AG09309 (cell line): ENCODE measurements around the gene SMYD1.

Experiments used
- DNase-seq: peaks from one replicate; pipeline ENCODE4 v3.0.0-alpha.2; 2010; ENCODE audit warnings: low read depth
- H3K4me3 ChIP-seq: 2 replicates; pipeline ENCODE4 v1.5.1; 2011; ENCODE audit warnings: mild to moderate bottlenecking, low read depth, low read length, moderate library complexity; ENCODE audit not compliant: control insufficient read depth
- TF ChIP-seq, protein P1 (sequence below): IDR thresholded peaks from 2 replicates; pipeline ENCODE4 v1.5.1; 2011; ENCODE audit warnings: mild to moderate bottlenecking, low read depth, low read length, inconsistent platforms; ENCODE audit not compliant: insufficient read depth, control insufficient read depth; ENCODE audit errors: missing control alignments

The SMYD1 gene

DNA sequence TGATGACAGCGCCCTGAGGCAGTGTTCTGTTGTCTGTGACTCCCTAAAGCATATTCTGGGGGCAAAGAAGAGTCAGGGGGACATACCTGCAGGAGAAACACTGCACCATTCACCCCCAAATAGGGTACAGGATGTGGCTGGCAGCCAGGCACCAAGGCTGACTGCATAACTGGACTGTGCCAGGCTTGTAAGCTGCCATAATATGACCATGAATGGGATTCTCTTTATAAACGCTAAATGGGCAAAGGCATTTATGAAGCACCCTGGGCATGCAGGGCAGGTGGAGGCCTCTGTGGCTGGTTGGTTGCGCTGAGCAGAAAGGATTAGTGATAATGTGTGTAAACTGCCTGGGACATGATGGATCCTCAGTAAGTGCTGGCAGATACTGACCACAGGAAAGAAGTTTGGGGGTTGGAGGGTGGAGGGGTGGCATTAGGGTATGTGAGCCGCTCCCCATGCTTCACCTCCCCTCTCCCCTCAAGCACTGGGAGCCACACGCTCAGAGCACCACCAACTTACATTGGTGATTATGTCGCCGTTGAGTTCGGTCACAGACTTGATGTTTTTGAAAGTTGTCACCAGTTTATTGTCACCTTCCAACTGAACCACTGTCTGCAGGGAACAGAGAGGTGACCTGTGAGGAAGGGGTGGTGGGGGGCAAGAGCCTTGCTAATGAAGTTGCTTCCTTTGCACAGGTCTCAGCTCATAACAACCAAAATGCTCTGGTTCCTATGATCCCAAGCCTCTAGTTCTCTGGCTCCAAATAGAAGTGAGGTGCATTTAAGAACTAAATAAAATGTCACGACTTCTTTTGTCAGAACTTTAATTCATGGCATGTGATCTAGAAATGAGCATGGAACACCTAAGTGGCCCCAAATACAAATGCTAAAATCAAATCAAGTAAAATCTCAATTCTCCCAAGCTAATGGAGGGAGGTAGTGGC lies 56.6 kb downstream of the SMYD1 start:
- TF ChIP-seq, protein P1, sequence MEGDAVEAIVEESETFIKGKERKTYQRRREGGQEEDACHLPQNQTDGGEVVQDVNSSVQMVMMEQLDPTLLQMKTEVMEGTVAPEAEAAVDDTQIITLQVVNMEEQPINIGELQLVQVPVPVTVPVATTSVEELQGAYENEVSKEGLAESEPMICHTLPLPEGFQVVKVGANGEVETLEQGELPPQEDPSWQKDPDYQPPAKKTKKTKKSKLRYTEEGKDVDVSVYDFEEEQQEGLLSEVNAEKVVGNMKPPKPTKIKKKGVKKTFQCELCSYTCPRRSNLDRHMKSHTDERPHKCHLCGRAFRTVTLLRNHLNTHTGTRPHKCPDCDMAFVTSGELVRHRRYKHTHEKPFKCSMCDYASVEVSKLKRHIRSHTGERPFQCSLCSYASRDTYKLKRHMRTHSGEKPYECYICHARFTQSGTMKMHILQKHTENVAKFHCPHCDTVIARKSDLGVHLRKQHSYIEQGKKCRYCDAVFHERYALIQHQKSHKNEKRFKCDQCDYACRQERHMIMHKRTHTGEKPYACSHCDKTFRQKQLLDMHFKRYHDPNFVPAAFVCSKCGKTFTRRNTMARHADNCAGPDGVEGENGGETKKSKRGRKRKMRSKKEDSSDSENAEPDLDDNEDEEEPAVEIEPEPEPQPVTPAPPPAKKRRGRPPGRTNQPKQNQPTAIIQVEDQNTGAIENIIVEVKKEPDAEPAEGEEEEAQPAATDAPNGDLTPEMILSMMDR, result no peak
- no peak for DNase-seq
- H3K4me3 ChIP-seq, result no peak overlapping the region

DNA sequence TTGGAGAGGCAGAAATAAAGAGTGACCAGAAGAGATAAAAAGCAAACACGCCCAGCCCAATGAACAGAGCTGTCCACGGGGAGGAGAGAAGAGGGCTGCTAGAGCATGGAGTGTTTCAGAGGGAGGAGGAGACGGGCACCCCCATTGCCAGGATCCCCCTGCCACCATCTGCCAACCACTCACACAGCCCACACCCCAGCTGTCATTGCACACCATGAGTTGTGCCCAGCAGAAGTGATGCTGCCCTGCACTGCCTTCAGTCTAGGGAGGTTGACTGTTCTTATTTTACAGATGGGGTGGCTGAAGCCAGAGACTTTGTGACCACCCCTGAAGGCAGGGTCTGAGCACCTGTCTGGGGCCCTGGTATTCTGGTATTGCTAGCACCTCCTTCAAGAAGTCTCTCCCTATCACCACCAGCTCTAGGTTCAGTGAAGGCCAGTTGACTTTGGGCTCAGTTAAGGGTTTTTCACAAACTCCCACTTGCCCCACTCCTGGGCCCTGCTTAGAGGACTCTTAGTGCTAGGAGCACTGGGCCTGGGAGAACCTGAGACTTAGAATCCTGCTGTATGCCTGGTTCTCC lies 57.8 kb downstream of the SMYD1 start:
- no peak overlapping the region for H3K4me3 ChIP-seq
- no peak for DNase-seq
- TF ChIP-seq, protein P1, result no peak

DNA sequence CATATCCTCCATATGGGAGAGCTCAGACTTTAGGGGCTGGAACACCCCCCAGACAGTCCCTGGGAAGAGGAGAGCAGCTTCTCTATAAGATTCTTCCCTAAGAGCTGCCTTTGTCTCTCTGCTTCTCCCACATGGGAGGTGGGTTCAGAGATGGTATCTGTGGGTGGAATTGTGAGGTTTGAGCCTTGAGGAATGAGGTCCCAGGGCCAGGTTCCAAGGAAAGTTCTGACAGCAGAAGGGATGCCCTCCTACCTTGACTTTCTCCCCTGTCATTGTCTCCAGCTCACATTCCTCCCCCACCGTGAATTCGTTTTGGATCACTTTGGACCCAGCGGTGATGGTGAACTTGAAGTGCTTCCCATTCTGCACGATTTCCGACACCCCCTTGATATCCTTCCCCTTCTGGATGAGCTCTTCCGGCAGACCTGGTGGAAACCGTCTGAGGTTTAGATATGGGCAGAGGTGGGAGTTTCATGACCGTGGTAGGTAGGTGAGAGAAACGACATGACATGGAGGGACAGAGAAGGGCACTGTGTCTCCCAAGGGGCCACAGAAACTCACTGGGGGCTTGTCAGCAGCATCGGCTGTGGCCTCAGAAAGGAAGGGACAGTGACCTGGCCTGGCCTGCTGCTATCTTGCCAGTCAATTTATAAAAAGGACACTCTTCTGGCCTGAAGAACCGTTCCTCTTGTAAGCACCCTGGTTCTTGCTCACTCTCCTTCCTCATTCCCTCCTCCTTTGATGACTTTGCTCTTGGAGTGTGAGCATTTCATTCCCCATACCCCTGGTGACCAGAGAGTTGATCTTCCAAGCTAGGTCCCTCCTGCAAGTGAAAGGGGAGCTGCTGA lies 58.5 kb downstream of the SMYD1 start:
- DNase-seq, result no peak
- TF ChIP-seq, protein P1, result no peak
- no peak overlapping the region for H3K4me3 ChIP-seq

DNA sequence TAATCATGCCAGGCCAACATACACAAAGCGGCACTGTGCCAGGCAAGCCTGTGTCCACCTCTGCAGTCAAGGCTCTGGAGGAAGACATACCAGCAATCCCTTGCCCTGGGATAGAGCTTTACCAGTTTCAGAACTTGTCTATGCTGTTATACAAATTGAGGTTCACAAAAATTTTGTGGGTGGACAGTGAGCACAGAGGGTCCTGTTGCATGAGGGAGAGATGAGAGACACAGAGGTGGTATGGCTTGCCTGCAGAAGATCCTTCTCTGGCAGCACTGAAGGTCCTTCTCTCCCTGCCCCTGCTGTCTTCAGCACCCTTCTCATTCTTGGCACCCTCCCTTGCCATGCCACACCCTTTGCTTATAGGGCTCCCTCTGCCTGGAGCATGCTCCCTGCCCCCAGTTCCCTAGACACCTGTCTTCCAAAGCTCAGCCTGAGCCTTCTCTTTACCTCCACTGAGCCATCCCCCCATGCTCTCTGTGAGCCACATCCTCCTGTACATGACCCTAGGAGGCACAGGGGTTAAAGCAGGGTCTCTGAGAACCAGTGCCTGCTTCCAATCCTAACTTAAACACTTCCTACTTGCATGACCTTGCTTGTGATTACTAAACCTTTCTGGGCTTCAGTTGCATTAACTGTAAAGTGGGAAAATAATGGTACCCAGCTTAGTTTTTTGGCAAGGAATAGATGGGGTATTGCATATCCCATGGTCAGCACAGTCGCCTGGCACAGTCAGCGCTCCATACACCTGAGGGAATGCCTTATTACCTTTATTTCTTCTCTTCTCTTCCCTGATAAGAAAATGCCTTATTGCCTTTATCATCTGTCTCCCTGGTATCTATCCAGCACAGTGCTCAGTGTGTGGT lies 59.4 kb downstream of the SMYD1 start:
- TF ChIP-seq, protein P1, result no peak

DNA sequence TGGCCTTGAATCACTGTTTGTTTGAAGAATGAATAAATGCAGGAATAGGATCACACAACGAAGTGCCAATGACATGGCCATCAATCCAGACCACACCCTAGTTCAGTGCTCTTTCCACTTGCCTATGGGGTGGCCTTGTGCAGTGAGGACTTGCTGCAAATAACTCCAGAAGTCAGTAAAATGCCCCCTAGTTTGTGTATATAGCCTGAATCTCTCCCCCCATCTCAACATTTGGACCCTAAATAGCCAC lies 59.9 kb downstream of the SMYD1 start:
- H3K4me3 ChIP-seq, result no peak overlapping the region
- TF ChIP-seq, protein P1, result no peak
- DNase-seq, result no peak

More for the DNA sequence above, 59.4 kb downstream of the SMYD1 start:
- no peak overlapping the region for H3K4me3 ChIP-seq
- no peak for DNase-seq

DNA sequence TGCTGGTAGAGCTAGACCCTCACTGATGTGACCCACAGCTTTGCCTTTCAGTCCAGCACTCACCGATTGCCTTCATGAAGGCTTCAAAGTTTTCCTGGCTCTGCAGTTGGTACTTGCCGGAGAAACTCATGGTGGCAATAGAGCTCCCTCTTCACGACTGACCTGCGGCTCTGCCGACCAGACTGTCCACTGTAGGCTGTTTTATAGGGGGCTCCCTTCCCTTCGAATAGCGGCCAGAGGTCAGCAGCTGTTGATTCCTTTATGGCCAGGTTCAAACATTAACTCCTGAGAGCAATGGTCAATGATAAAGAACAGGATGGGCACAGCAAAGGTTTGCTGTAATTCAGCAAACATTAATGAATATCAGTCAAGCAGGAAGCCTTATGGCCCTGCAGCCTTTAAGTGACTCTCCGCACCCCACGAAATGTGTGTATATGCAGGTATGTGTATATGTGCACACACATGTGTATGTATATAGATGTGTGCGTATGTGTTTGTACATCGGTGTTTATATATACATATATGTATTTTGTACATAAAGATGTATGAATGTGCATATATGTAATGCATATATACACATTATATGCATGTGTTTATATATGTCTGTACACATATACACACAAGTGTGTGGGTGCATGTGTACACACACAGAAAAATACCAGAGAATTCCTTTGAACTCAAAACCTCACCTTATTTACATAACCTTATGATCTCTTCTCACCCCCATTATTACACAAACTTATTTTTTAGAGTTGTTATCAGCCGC lies 60.4 kb downstream of the SMYD1 start, which contains the start of gene FABP1:
TSS of gene FABP1 (minus strand) at position 175 of the 766 bp plus-strand sequence. CDS start at position 130, 45 bp downstream.
- TF ChIP-seq, protein P1, result no peak
- no peak within 1 kb of the TSS for H3K4me3 ChIP-seq

More for the DNA sequence above, 60.4 kb downstream of the SMYD1 start, which contains the start of gene FABP1:
- DNase-seq, result no peak
